Measurements from ENCODE around the gene MRPS25.

The MRPS25 gene

DNA sequence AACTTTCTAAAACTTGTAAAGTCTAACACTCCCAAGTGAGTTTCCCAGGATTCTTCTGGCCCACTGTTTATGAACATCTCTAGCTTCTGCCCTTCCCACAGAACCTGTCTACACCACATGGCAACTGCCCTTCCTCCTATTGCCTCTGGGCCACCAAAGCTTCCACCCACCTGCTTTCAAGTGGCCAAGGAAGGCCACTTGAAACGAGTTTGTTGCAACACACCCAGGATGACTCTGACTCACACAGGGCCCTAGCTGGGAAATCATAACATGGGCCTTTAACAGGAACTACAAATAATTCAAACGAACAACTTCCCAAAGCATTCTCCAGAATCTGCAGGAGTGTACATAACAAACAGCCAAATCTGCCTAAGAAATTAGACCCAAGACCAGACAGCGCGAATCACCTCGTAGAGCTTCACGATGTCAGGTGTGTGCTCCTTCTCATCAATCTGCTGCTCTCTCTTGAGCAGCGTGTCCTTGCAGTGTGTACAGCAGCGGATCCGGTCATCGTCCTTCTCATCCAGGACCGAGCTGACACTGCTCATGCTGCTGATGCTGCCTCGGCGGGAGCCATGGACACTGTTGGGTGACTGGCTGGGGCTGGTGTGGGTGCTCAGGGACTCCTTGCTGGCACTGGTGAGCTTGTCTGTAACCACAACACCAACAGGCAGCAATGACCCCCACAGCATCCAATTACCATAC is 17.0 kb upstream of the MRPS25 start:
- DNase-seq: no peak

DNA sequence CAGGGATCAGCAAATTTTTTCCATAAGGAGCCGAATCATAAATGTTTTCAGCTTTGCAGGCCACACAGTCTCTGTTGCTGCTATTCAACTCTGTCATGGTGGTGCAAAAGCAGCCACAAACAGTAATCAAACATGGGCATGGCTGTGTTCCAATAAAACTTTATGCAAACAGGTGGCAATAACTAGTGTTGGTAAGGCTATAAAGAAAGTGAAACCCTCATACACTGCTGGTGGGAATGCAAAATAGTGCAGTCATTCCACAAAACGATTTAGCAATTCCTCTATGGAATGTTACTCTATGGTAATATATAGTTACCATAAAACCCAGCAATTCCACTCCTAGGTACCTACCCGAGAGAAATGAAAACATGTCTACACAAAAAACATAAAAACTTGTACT is 14.0 kb upstream of the MRPS25 start:
- DNase-seq: no peak

DNA sequence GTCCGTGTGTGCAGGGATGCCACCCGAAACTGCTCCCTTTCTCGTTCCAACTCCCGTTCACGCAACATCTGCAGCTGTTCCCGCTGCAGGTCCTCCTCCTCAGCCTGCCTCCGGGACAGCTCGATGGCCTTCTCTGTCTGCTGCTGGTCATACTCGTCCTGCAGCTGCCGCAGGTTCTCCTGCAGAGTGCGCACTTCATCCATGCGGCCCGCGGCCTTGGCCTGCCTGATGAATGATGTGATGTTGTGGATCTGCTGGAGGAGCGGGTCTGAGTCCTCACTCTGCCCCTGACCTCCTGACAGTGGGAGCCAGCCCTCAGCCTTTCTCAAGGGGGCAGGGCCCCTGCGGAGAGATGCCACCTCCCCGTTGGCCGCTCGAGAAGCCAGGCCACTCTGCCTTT is 9.4 kb upstream of the MRPS25 start:
- DNase-seq: no peak

DNA sequence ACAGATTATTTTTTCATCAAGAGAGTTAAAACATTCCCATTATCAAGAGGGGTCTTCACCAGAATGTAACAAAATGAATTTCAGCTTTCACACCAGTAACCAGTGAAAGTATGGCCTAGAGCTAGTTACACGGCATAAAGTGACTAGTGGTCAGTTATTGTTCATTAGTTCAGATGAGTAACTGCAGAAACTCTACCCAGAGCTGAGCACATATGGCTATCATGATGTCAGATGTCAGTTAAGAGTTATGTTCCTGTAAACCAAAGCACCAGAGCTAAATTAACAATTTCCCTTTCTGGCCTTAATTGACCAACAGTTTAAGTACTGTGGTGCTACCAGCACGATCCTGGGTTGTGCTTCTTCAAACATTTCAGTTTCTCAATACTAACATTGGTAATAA is 6.6 kb upstream of the MRPS25 start:
- DNase-seq: no peak

DNA sequence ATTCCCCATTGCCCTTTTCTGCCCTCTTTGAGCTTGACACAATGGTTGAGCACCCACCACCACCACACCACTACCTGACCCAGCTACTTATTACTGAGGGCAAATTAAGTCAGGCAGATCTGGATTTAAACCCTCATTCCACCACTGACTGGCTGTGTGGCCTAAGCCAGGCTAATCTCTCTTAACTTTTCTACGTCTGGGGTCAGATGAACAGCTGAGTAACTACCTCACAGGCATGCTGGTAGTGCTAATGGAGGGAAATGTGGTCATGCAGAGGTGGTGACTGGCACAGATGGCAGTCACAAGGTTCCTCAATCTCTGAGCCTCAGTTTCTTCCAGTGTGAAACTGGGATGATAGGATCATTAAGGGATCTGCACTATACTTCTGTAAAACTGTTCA is 4.3 kb upstream of the MRPS25 start:
- no peak for DNase-seq

DNA sequence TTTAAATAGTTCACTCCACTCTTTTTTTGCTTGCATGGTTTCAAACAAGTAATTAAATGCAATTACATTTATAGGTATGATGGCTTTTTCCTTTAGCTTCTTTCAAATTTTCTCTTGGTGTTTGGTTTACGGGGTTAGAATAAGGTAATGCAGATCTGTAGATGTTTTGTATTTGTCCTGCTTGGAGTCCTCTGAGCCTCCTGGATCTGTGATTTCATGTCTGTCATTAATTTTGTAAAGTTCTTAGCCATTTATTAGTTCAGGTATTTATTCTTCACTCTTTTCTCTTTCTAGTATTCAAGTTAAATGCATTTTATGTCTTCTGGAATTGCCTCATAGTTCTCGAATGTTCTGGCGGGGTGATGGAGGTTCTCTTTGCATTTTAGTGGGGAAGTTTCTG is 1.4 kb upstream of the MRPS25 start:
- no peak for DNase-seq

DNA sequence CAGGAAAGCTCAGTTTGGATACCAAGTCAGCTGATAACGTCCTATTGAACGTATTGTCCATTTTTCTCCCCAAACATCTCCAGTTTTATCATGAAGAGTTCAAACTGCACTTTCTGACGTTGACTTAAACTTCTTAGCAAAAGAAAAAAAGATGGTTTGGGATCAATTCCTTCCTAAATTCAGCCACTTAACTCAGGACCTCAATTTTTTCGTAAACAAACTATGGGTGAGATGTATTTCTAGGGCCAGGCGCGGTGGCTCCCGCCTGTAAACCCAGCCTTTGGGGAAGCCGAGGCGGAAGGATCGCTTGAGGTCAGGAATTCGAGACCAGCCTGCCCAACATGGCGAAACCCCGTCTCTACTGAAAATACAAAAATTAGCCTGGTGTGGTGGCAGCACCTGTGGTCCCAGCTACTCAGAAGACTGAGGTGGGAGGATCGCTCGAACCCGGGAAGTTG is 464 bp upstream of the MRPS25 start:
- no peak for DNase-seq

DNA sequence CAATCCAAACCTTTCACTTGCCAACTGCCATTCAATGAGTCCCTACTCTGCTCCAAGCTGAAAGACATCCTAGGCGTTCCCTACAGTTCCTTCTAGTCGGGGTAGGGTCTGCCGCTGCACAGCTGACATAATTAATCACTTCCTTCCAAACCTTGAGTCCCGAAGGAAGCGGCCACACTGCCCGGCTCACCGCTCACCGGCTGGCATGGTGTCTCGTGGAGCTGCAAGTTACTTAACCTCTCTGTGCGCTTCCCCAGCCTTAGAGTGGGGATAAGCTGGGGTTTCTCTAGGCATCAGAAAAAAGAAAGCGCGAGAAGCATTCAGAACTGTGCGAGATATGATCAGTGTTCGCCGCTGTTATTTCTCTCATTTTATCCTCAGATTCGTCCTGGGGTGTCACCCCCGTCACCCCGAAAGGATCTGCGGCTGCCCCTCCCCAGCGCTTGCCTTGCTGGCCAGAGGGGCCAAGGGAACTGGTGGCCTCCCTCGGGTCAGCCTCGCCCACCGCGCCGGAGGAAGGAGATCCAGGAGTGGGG is 748 bp downstream of the MRPS25 start:
- no peak for DNase-seq

DNA sequence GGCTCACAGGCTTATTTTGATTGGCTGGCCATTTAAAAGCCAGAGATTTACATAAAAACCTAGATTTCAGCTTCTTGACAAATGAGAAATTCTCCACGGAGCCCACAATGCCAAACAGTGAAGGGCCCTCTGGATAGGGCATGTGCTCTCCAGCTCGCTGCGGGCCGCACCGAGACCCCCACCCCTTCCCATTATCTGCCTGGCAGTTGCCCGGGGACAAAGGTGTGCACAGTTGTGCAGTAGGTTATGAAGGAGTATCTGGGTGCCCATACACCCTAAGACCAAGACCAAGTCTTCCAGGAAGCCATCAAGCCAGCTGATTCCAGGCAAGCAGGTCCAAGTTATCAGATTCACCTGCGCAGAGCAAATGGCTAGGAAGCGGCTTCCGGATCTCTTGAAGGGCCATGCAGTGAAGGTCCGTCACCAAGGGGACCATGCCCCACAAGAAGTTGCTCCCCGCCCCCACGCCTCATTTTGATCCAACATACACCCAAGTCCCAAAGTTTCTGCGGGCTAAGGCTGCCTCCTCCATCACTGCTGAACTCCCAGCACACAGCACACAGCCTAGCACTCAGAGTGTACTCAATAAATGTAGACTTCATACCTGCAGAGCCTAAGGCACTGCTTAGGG is 1.3 kb downstream of the MRPS25 start:
- no peak for DNase-seq

DNA sequence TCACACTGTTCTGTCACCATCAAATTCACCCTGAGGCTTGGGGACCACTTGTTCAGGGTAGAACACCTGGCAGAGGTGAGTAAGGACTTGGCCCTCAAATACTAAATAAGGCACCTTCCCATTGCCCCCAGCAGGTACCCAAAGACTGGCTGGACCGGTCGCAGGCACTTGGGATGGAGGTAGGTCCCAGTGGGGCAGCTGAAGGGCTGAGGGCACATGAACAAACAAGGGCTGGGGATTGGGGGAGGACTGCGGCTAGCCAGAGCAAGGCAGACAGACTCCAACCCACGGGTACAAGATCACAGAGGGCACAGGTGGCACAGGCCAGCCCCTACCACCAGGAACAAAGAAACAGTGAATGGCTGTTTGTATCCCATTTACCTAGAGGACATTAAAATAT is 1.9 kb downstream of the MRPS25 start:
- DNase-seq: no peak

DNA sequence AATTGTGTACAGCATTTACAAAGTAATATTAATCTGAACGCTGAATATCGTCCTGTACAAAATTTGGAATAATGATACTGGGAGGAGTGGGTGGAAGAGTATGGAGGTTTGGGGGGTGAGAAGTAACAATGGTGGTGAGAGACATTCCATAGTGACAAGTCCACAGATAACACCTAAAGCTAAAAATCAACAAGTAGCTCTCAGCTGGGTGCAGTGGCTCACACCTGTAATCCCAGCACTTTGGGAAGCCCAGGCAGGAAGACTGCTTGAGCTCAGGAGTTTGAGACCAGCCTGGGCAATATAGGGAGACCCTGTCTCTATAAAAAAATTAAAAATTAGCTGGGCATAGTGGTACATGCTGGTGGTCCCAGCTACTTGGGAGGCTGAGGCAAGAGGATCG is 5.1 kb downstream of the MRPS25 start:
- no peak for DNase-seq

DNA sequence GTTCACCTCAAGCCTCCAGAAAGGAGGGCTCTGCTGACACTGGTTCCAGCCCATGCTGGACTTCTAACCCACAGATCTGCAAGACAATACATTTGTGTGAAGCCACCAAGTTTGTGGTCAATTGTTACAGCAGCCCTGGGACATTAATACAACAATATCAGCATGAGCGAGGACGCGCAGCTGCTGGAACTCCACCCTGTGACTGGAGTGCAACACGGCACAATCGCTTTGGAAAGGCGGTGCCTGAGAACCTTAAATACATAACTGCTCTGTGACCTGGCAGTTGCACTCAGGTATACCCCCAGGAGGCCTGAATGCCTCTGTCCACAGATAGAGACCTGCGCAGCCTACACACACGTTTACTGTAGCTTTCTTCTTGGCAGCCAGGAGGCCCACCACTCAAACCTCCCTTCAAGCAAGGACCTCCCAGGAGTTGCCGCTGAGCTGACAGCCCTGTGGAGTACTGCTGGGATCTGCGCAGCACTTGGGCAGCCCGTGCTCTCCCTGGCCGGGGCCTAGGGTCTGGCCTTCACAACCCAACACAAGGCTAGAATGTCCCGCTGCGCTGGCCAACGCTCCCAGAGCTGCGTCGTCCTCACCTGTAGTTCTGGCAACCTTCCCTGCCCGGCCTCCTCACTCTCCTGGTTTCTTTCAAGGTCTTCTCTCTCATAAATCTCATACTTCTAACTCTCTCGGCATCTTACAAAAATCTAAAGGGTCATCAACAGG is 8.3 kb downstream of the MRPS25 start:
- DNase-seq: no peak

DNA sequence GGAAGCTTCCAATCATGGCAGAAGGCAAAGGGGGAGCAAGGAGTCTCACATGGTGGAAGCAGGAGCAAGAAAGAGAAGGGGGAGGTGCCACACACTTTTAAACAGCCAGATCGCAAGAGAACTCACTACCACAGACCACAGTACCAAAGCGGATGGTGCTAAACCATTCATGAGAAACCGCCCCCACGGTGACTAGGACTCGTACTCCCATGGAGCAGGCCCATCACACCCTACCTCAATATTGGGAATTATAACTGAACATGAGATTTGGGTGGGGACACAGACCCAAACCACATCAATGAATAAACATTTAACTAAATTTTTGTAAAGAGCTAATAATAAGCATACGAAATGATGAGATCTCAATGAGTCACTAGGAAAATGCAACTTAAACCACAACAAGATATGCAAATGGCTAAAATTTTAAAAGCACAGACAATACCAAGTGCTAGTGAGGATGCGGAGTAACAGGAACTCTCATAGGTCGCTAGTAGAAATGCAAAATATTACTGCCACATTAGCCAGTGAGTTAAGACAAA is 10.0 kb downstream of the MRPS25 start:
- peak; percentile 15 for DNase-seq

DNA sequence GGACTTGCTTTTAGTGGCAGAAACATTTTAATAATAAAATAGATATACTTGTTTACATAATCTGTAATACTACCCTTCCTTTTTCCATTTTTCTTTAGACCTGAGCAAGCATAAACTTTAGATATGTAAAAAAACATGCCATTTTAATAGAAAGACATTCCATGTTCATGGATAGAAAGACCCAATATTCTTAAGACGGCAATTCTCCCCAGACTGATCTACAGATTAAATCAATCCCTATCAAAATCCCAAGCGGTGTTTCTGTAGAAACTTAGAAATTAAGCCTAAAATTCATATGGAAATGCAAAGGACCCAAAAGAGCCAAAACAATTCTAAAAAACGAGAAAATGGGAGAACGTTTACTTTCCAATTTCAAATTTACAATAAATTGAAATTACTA is 11.6 kb downstream of the MRPS25 start:
- no peak for DNase-seq

DNA sequence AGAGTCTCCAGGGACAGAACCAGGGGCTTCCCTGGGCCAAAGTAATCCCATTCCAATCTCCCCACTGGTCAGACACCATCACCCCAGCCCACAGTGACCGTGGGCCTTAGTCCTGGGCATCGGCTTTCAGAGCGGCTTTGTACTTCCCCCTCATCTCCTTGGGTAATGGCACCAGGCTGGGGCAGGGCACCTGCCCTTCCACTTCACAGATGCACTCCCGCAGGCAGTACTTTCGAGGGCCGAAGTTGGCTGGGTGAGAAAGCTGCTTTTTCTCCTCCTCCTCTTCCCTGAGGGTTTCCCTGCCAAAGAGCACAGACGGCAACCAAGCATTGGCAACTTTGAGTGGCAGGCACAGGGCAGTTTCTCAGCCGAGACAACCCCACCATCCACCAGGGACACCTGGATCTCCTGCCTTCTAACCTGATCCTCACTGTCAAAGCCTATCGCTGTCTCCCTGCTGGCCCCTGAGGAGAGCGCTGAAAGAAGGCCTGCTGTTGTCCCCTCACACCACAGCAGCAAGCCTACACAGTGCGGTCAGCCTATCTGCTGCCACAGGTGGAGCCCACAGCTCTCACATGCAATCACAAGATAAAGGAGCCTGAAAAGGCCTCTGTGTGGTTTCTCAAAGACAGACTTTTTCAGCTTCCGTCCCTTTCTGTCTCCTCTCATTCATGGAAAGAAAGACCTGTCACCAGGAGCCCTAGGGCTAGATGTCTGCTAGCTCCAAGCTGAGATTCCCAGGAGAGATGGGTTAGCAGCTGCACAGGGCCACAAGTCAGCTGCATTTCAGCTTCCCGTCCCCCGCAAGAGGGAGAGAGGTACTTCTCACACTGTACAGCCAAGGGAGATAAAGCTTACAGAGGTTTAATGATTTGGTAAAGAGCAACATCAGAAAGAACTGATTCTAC is 12.5 kb downstream of the MRPS25 start:
- no peak for DNase-seq

DNA sequence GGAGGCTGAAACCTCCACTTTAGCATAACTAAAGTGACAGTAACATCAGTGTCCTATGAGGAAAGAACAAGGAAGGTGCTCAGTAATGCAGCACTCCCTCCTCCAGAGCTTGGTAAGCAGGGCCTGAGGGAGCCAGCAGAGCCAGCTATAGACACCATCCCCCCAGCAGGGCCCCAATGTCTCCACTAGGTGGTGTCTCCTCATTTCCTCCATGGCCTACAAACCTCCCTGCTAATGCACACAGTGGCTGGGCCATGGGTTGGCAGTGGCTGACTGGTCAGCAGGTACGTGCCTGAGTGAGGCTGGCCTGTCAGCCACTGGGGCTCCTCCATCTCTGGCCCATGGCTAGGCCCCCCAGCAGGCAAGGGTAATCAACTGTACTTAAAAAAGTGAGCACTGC is 13.6 kb downstream of the MRPS25 start:
- peak; percentile 41 for DNase-seq

DNA sequence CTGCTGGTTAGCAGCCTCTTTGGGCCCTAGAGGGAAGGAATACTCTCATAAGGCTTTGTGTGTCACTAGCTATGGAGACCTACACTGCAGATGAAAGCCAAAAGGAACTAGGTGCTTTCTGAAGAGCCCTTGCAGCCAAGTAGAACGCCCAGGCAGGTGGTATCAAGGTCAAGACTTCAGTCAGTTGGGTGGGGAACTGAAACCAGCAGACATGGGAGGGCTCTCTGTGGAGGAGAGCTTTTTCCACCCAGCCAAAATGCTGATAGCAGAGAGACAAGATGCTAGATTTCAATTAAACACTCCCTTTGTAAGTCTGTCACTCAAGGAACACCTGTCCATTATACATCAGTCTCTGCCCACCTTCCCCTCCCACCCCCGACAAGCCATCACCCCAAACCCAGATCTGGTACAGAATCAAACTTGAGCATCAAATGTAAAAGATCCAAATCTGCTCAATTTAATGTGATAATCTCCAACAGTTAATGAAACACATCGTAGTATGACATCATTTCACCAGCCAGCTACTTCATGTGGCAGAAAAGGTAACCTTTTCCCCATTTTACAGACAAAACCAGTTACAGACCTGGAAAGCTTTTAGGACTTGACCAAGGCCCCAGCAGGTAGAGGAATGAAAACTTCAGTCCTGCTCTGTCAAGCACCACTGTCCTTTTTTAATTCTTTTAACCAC is 14.6 kb downstream of the MRPS25 start:
- DNase-seq: no peak

DNA sequence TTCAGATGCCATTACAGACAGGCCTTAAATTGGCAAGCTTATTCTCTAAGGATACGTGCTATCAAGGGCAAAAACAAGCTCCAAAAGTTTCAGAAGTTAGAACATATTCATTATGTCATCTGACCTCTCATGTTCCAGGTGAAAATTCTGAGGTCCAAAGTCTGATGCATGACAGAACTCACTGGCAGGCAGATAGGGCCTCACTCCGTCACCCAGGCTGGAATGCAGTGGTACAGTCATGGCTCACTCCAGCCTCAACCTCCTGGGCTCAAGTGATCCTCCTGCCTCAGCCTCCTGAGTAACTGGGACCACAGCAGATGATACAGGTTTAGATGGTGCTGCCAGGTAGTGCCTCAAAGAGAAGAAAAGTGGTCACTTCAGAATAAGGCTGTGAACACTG is 15.5 kb downstream of the MRPS25 start:
- DNase-seq: no peak

DNA sequence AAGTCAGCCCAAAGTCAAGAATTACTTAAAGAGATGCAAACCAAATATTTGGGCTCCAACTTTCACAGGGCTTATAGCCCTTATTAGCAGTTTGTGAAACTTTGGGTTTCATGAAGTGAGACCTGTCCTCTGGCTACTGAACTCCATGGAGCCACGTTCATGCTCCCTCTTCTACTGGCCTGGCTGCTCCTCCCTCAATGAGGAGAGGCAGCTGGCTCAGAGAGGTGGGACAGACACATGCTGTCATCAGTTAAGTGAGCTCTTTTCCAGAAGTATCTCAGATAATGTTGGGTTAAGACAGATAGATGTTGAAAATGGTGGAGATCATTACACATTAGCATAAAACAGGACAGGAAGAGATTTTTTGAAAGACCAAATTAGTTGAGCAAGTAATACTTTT is 19.4 kb downstream of the MRPS25 start:
- no peak for DNase-seq

DNA sequence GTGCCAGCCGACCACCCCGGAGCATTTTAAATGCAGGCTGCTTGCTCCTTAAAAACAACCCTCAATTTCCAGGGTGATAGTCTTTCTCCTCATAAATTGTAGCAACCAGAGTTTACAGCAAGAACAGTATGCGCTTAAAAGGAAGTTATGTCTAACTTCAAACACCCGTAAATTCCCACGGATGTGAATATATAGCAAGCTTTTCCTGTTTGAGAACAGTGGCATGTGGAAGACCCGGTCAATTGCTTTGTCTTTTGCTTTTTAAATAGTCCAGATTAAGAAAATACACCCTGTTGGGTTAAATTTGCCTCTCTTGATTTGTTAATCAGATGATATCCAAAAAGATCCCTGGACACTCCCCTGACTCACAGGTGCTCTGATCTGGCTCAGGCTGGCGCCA is 20.8 kb downstream of the MRPS25 start:
- DNase-seq: no peak

DNA sequence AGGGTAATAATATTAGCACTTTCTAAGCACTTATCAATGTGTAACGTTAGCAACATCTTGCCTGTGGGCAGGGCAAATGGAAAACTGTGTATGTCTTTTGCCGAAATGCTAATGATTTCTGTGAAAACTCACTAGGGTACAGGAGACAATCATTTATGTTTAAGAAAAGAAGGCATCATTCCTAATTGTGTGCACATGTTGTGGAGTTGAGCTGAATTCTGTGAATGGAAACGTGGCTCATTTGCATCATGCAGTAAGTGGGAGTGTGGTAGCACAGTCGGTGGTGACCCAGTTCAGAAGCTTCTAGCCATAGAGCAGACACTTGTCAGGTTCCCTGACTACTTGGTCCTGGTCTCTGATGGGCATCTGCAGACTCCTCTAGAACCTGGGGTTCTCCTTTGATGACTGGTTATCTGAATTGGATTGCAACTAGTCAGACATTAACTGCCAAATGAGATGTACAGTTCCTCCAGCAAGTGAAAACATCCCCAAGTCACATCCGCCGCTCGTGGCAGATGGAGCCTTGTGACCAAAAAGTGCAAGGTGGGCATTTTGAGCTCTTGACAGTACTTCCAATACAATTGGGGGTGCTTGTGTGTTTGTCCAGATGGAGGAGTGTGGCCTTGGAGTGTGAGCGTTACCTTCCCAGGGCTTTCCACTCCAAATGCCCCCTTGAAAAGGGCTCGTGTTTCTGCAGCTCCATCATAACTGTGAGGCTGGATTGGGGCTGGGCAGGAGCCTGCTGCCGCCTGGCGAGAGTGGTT is 21.5 kb downstream of the MRPS25 start:
- no peak for DNase-seq

Measured in activated CD4-positive, alpha-beta T cell treated with anti-CD3 and anti-CD28 coated beads, Interleukin-2, amount 50 U/mL, for 1 hour (primary cell).